ENCODE measurements around the gene ZNF497. TPM values are rescaled to one million over a fixed set of nuclear protein-coding genes. Genes with fewer than 3 reads are reported as not detected.

The ZNF497 gene
- total and polyA plus RNA-seq, 9 of the 15 experiments (the other 6 are each of a cell fraction or from before 2014, with no cell fraction given) = 0.06 to 0.98 (median 0.44) TPM; not detected in 1

GRCh38 chr19:58305065-58305931 lies 57.3 kb downstream of the ZNF497 start, which contains the start of gene ERVK3-1 (continued):
- TF ChIP-seq ARID3B (CRISPR knock-in tag; IDR thresholded peaks at IDR 0.05; ENCODE audit: borderline replicate concordance) (no peak), SRSF7 (optimal IDR thresholded peaks at IDR 0.05; ENCODE audit: low read depth, low read length) (no peak), E2F1 (CRISPR knock-in tag; IDR thresholded peaks at IDR 0.05) (peak; percentile 53; the same call in 1 of the 2 replicates), ZNF398 (CRISPR knock-in tag; IDR thresholded peaks at IDR 0.05) (no peak), SMARCE1 (IDR thresholded peaks at IDR 0.05) (0 out of 2 replicates have a peak, but pooled peaks have one; percentile 39), ZNF764 (CRISPR knock-in tag; IDR thresholded peaks at IDR 0.05; ENCODE audit: low read depth) (no peak), MYC (IDR thresholded peaks at IDR 0.05; ENCODE audit: low read depth, low read length) (peak; percentile 53; the same call in 1 of the 2 replicates), MYC (CRISPR knock-in tag; IDR thresholded peaks at IDR 0.05; ENCODE audit: borderline replicate concordance, low read depth) (no peak), KLF16 (IDR thresholded peaks at IDR 0.05) (peak; percentile 60; the same call in 1 of the 2 replicates), POLR2A (conservative IDR thresholded peaks at IDR 0.05) (peak; percentile 99), CHD2 (IDR thresholded peaks at IDR 0.05; ENCODE audit: low read depth, low read length) (no peak), FOXP4 (CRISPR knock-in tag; IDR thresholded peaks at IDR 0.05; ENCODE audit: borderline replicate concordance) (no peak), MNT (conservative IDR thresholded peaks at IDR 0.05) (peak; percentile 89 to 94), ZNF384 (IDR thresholded peaks at IDR 0.05; ENCODE audit: low read depth, low read length) (no peak), ESRRB (CRISPR knock-in tag; IDR thresholded peaks at IDR 0.05; ENCODE audit: borderline replicate concordance) (no peak), ZNF444 (CRISPR knock-in tag; IDR thresholded peaks at IDR 0.05) (no peak), MYNN (IDR thresholded peaks at IDR 0.05) (no peak), MYNN (CRISPR knock-in tag; IDR thresholded peaks at IDR 0.05) (no peak), SRF (CRISPR knock-in tag; IDR thresholded peaks at IDR 0.05) (peak in 1 of 2 experiments; percentile 54; a peak in 2 of 4 replicates), XRCC4 (IDR thresholded peaks at IDR 0.05; ENCODE audit: extremely low read depth, insufficient read depth, insufficient read length) (no peak)

Data from K562 (cell line).